OCI-M2 (cell line): ENCODE data around the gene CCNL1.

Source experiments
- DNase-seq: peaks from one replicate; lab custom pipeline; 2025; ENCODE audit not compliant: unreplicated experiment; lab: John Stamatoyannopoulos, UW

Gene CCNL1

DNA sequence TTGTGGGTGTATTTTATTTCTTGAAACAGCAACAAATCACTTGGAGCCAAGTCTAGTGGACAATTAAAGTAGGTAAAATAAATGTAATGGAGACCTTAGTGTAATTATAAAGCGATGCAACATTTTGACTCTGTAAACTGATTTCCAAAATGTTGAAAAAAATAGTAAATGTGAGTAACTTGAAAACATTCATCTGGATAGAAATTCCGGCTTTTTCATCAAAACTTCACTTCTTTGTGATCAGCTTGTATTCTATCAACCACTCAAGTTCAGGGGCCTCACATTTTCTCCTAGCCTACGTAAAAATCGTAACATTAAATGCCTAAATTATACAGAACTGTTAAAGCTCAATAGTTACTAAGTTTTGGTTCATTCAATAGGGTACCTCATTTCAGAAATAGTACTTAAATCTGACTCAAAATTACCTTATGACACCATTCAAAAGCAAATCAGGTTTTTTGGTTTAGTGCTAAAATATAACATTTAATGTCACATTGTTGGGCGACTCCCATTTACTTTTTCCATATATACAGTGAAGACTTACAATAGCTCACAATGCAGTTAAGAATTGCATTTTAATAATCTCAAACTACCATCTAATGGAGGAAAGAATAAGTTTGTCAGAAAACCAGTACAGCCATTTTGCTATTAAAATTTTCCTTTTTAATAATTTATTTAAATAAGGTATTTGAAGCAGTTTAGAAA, 12.7 kb downstream of the CCNL1 start:
- no peak for DNase-seq

GRCh38 chr3:157145606-157146322, 14.2 kb downstream of the CCNL1 start:
- no peak for DNase-seq

GRCh38 chr3:157142315-157142714, 17.6 kb downstream of the CCNL1 start:
- DNase-seq, result no peak

- no peak for DNase-seq
Measured at GRCh38 chr3:157139938-157140534, 19.9 kb downstream of the CCNL1 start.

GRCh38 chr3:157136647-157137387, 23.1 kb downstream of the CCNL1 start:
- DNase-seq, result no peak

DNA sequence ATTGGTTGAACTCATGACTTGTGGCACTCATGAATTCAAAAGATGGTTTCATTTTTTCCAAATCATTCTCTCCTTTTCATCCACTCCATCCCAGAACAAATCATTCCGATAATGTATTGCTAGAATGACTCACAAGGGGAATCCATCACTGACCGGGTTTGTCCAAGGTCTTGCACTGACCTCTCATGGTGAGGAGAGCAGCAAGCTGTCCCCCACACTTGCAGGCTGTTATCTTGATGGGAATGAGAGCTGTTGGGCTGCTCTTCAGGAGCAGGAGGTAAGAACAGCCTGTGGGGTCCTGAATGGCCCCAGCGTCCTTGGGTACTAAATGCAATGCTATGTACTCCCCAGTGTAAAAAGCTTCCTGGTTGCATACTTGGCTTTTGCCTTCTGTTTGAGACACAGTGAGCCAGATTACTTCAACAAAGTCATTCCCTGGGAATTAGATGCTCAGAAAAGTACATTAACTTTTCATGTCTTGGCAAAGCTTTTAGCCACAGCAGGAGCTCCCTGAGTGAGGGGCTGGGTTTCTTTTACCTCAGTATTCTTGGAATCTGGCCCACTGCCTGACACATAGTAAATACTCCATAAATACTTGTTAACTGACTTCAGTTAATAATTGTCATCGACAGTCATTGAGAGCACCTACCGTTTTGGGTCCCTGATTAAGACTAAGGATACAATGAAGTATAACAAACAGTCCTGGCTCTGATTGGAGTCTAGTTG, 24.1 kb downstream of the CCNL1 start:
- DNase-seq, result no peak

DNA sequence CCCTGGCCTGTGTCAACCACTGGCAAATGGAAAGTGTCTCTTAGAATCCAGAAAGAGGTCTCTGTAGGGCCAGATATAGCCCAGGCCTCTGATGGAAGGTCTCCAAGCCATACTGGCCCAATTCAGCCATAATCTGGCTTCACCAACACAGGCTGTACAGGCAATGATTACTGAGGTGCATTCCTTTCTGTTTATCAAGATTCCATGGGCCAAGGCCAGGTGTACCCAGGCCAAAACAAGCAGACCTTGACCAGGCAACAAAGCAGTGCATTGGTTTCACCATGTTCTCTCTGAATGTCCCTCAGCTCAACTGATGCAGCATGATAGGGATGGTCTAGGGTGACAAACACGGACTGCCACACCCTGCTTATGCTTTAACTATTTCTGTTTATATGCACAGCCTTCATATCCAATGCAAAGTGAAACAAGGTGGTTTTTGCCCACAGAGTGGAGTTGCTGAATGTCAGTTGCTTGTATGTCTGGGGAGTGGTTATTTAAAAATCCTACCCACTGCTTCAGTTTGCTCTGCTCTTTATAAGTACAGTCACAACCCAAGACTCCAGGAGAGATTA, 25.2 kb downstream of the CCNL1 start:
- no peak for DNase-seq

DNA sequence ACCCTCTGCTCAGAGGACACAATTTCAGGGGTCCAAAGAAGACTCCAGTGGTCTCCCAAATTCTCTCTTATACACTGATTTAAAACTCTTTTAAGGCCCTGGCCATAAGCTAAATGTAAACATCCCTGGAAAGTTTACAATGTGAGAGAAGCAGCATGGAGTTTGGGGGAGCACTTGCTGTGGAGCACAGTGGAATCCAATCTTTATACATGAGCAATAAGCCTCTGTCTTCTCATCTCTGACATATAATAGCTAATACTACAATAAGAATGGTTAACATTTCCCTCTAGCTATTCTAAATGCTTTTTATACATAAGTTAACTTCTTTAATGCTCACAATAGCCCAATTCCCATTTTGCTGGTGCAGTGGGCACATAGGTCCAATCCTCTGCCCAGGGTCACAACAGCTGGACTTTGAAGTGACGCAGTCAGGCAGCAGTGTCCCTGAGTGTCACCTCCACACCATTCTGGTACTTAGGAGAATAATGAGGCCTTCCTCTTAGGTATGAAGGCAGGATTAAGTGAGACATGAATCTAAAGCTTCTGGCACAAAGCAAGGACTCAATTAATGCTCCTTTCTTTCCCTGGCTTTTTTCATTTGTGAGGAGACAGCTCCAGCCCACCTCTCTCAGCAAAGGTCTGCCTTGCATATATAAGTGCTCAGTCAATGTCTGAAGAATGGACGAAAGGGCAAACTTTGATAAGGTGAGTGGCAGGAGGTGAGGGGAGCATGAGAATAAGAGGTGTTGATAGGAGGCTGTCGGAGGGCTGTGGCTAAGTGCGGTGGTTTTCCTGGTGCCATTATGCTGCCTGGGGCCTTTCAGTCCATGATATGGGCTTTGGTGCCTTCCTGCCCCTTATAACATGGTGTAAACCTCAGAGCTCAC, 26.3 kb downstream of the CCNL1 start:
- no peak for DNase-seq

DNA sequence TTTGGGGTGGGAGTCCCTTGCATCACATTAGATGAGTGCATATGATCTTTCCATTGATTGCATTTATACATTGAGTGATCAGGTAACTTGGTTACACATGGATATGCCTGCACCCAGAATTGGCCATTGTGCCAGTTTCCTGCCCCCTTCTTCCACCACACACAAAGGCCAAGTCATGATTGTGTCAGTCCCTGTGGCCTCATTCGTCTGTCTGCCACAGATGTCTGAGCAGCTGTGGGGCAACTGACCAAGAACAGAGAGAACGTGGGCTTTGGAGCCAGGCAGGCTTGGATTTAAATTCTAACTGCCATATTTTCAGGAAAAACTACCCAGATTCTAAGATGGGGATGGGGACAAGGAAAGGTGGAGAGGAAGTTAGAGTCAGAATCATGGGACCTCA, 27.0 kb downstream of the CCNL1 start:
- no peak for DNase-seq

DNA sequence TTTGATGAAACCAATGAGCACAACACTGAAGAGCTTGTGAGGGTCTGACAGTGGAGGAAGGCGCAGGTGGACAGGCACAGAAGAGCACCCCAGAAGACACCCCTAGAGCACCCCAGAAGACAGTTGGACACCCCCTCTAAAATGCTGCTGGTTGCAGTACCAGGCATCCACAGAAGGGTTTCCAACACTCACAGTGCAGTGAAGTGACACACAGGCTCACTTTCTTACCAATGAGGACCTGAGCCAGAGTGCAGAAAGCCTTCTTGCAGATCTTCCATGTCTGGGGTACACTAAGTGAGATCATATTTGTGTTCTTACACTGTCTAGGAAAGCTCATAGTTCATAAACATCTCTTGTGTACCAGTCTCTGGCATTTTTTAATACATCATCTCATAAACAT, 27.6 kb downstream of the CCNL1 start:
- DNase-seq, result no peak

GRCh38 chr3:157131861-157132260, 28.1 kb downstream of the CCNL1 start:
- DNase-seq, result no peak

- DNase-seq, result no peak
Measured at GRCh38 chr3:157130467-157131251, 29.3 kb downstream of the CCNL1 start.

- DNase-seq, result no peak
Measured at GRCh38 chr3:157129803-157130466, 30.0 kb downstream of the CCNL1 start.

- no peak for DNase-seq
Measured at GRCh38 chr3:157128771-157129681, 30.9 kb downstream of the CCNL1 start.

- DNase-seq, result no peak
Measured at GRCh38 chr3:157127831-157128767, 31.8 kb downstream of the CCNL1 start.

DNA sequence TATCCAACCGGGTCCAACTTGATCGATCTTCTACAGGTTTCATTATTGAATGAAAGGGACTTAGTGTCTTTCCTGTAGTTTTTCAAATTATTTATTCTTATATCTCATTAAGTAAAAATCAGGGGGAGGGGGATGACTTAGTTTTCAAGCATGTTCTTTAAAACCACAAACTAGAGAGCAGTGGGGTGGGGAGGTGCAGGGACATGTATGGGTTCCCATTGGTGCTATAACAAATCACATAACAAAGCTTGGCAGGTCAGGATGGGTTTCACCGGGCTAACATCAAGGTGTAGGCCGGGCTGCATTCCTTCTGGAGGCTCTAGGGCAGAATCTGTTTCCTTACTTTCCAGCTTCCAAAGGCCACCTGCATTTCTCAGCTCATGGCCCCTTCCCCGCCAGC, 32.7 kb downstream of the CCNL1 start:
- DNase-seq, result no peak
